ENCODE results near the gene CENPC.
A peak's percentile ranks its signal among the peaks of the same experiment; 100 is the strongest.
"Not testable (repeated sequence)": the region's sequence is repeated elsewhere in the genome, so short reads cannot be mapped to it uniquely, and the experiment has no call there.

The CENPC gene, protein sequence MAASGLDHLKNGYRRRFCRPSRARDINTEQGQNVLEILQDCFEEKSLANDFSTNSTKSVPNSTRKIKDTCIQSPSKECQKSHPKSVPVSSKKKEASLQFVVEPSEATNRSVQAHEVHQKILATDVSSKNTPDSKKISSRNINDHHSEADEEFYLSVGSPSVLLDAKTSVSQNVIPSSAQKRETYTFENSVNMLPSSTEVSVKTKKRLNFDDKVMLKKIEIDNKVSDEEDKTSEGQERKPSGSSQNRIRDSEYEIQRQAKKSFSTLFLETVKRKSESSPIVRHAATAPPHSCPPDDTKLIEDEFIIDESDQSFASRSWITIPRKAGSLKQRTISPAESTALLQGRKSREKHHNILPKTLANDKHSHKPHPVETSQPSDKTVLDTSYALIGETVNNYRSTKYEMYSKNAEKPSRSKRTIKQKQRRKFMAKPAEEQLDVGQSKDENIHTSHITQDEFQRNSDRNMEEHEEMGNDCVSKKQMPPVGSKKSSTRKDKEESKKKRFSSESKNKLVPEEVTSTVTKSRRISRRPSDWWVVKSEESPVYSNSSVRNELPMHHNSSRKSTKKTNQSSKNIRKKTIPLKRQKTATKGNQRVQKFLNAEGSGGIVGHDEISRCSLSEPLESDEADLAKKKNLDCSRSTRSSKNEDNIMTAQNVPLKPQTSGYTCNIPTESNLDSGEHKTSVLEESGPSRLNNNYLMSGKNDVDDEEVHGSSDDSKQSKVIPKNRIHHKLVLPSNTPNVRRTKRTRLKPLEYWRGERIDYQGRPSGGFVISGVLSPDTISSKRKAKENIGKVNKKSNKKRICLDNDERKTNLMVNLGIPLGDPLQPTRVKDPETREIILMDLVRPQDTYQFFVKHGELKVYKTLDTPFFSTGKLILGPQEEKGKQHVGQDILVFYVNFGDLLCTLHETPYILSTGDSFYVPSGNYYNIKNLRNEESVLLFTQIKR

DNA sequence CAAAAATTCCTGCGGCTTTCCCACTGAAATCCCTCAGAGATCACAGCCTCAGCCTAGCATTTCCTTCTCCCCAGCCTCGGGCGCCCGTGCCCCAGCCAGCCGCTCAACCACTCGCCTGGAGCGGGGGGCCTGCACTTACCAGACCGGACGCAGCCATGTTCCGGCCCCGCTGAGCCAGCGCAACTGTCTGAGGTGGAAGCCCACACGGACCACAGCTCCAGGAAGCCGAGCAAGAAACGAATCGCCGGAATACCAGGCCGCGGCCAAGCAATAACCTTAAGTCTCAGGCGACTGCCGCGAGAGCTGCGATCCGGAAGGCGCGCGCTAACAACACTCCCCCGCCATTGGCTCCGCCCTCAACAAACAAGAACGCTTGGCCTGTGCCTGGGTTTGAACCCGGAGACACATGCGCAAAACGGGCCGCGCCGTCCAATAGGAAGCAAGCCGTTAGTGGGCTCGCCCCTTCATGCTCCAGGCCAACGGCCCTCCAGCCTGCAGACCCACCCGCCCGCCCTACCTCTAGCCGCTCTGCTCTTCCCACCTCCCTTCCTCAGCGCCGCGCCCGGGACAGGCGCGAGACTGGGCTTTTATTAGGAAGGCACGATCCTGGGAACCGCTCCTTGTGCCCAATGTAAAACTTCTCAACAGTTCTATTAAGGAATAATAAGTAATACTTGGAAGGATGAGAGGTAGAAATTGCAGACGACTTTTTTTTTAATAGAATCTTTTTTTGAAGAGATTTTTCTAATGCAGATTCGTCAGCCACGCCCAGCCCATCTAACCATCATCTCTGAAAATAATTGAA, at the start of gene CENPC:
CENPC (minus strand) TSS at position 305 of the 805 bp plus-strand sequence; CDS start at position 157, 148 bp downstream.
- DNase-seq, result peak; percentile 93

- DNase-seq, result no peak
Observed at GRCh38 chr4:67593741-67594175, 48.5 kb upstream of the CENPC start.

- DNase-seq, result no peak
Observed at GRCh38 chr4:67587156-67587555, 41.9 kb upstream of the CENPC start.

DNA sequence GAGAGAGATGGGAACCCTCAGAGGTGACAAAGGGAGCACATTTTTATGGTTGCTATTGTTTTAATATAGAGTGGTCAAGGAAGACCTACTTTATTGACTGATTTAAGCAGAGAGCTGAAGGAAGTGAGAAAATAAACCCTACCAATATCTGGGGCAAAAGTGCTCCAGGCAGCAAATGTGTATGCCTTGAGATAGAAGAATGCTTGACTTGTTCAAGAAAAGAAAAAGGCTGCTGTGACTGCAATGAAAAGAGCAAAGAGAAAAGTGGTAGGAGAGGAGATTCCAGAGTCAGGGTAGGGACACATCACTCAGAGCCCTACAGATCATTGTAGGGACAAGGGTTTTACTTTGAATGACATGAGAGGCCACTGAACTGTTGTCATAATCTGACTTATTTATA, 39.2 kb upstream of the CENPC start:
- DNase-seq, result no peak

GRCh38 chr4:67581913-67582312, 36.6 kb upstream of the CENPC start:
- no peak for DNase-seq

GRCh38 chr4:67581208-67581857, 36.0 kb upstream of the CENPC start:
- DNase-seq, result peak; percentile 30

GRCh38 chr4:67580577-67580976, 35.3 kb upstream of the CENPC start:
- no peak for DNase-seq

DNA sequence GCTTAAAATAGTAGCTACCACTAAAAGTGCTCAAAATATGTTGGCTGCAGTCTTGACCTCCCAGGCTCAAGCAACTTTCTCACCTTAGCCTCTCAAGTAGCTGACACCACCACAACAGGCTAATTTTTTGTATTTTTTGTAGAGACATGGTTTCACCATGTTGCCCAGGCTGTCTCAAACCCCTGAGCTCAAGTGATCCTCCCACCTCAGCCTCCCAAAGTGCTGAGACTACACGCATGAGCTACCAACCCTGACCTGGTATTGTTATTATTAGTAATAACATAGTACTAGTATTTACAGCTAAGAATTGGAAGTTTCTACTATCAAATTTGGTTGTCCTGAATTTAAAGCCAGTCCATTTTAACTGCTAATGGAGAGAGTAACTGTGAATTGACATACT, 31.2 kb upstream of the CENPC start:
- DNase-seq, result no peak

DNA sequence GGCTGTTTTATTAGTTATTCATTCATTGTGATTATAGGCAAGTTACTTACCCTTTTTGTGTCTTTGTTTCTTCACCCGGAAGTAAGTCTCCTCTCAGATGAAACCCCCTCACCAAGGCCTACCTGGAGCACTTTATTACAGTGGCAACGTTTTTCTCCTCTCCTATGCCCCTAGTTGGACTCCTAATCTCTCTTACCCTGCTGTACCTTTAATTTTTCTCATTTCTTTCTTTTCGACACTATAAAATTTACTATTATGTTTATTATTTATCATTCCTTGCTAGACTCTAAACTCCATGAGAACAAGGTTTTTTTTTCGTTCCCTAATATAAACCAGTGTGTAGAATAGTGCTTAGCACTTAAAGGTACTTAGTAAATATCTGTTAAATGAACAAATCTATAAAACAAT, 30.8 kb upstream of the CENPC start:
- no peak for DNase-seq

DNA sequence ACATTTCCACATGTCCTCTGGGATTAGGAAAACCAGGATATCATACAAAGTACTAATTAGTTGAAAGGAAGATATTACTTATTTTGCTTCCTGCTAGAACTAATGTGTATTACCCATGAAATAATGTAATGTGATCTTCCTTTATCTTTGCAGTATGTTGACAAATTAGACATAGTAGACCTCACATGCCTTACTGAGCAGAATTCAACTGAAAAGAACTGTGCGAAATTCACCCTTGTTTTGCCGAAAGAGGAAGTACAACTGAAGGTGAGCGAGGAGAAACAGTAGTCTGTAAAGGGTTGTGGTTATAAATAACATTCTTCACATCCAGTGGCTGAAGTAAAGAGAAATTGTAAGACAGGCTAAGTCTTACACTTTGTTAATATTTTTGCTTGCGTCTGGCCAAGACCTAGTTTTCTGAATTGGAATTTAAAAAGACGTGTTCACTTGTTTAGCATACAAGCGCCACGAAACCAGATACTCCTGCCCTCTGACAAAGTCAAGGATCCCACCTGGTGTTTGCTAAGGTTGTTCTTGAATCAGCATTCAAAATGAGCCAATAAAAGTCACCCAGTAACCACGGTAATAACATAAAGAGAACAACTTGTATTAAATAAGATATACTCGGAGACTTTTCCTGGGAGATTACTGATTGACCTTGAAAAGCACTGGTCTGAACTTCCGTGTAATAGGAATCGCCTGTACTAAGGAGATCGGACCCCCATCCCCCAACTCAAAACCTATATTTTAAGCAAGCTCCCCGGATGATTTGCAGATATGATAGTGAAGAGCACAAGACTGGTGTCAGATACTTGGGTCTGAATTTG, 30.1 kb upstream of the CENPC start:
- peak; percentile 11 for DNase-seq

DNA sequence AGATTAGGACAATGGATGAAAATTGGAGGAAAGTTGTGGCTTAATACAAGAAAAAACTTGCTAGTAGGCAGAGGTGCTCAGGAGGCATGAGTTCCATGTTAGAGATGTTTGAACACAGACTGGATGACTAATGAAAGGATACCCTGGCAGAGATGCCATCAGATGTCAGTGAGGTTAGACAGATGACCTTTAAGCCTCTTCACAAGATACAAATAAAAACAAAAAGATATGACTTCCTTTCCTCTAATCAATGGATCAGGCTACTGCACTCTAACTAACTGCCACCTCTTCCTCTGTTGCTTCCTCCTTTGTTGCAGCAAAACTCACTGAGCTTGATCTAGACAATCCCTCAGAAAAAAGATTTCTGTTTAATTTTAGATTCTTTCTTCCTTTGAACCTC, 27.9 kb upstream of the CENPC start:
- peak; percentile 24 for DNase-seq

- DNase-seq, result no peak
Observed at GRCh38 chr4:67571975-67572374, 26.7 kb upstream of the CENPC start.

- no peak for DNase-seq
Observed at GRCh38 chr4:67570537-67570936, 25.2 kb upstream of the CENPC start.

- DNase-seq, result no peak
Observed at GRCh38 chr4:67568820-67569219, 23.5 kb upstream of the CENPC start.

- no peak for DNase-seq
Observed at GRCh38 chr4:67566335-67566734, 21.0 kb upstream of the CENPC start.

- no peak for DNase-seq
Observed at GRCh38 chr4:67565284-67565683, 20.0 kb upstream of the CENPC start.

DNA sequence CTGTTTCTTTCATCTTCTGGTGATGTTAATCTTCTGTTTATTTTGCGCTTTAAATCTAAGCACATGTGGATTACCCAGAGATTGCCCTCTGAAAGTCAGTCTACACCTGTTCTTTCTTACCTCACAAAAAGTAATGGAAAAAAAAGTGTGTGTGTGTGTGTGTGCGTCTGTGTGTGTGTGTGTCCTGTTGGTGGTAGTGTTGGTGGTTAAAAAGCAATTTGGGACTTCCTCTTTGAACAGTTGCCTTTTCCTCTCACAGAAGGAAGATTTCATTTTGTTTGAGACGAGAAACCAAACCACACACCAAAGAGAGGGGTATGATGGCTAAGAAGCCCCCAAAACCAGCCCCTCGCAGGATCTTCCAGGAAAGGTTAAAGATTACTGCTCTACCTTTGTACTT, 13.2 kb upstream of the CENPC start, which contains the start of gene STAP1:
STAP1 (plus strand) TSS at position 235 of the 400 bp plus-strand sequence; CDS start at position 318, 83 bp downstream.
- peak; percentile 39 for DNase-seq

DNA sequence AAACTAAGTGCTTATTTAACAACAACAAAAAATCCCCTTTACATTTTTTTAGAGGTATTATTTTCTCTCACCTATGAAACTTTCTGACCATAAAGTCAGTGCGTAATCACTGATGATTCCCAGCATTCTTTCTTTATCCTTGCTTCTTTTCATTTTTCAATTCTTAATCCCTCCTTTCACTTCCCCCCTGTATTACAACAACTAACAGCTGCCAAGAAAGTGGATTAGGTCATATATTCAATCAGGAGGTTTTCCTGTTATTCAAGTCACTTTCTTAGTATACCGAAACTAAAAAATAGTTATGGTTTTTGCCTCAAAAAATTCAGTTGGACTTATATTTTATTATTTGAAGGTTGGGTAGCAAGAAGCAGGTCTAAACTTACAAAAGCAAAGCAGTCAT, 11.1 kb upstream of the CENPC start:
- no peak for DNase-seq

GRCh38 chr4:67555447-67555846, 10.1 kb upstream of the CENPC start:
- DNase-seq, result no peak

- no peak for DNase-seq
Observed at GRCh38 chr4:67554096-67554495, 8.8 kb upstream of the CENPC start.

DNA sequence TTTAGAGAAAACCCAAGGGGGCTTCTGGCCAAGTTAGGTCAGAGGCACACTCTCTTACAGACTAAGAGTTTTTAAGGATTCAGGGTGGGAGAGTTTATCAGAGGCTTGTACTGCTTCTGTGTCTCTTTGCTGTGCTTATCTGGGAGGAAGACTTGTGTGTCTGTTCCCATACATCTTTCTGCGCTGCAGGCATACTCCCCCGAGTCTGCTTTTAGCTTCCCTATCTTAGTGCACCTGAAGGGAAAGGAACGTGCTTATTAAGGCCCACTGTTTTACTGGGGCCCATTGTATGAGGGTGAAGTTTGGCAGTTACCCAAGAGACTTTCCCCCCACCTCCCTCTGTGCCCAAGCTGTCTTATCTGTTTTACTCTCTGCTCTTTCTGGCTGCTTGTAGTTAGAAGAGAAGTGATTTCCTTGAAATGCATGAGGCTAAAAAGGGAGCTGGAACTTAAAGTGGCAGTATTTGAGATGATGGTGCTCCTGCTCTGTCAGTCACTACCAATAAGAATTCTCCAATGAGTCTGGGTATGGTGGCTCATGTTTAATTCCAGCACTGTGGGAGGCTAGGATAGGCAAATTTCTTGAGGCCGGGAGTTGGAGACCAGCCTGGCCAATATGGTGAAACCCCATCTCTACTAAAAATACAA, 7.0 kb upstream of the CENPC start:
- not testable (repeated sequence) for DNase-seq

All from CD4-positive, alpha-beta T cell treated with Interleukin-4 for 4 hours (primary cell).